SK-N-MC (cell line): ENCODE results near the gene ABHD2.

ENCODE experiments used
- EZH2 ChIP-seq: fragments of 200-600 bp; sonication (generic); IDR thresholded peaks from one replicate; pipeline ENCODE4 v1.6.1; 2017; ENCODE audit warnings: antibody characterized with exemption
- POLR2AphosphoS5 ChIP-seq: IDR thresholded peaks from 2 replicates; pipeline ENCODE4 v1.6.1; 2012; ENCODE audit warnings: mild to moderate bottlenecking, low read depth, low read length, borderline replicate concordance

GRCh38 chr15:89143503-89144162, 55.4 kb downstream of the ABHD2 start:
- TF ChIP-seq POLR2AphosphoS5 (no peak), EZH2 (no peak)
